Measurements from ENCODE around the gene ZSCAN2. TPM values are rescaled to one million over a fixed set of nuclear protein-coding genes. Genes with fewer than 3 reads are reported as not detected.

ZSCAN2 gene
- total and polyA plus RNA-seq, 2 of the 4 experiments (the other 2 are of a cell fraction), result 10.4 to 18.3 TPM

DNA sequence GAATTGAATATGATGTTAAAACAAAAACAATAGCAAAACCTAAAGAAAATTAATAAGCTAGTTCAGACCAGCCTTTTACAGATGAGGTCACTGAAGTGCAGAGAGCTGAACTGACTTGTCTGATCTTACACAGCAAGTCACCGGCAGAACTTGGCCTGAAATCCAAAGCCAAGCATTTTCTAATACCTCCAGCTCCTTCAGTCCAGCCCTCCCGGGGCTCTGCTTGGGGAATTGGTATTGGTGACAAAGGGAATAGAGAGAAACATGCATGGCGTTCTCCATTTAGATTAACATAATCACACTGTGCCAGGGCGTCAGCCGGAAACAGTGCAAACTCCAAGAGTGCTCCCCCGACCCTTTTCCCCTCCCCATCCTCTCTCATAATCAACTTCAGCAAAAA lies 14.1 kb upstream of the ZSCAN2 start:
- no peak overlapping the region for H2BK5ac ChIP-seq (ENCODE audit: low read depth, low read length, poor library complexity, severe bottlenecking)
- intact Hi-C loops (cut with micrococcal nuclease) (loop anchor here (5.0 to 10.0 kb wide), 4 partner anchors 48 to 698 kb away; partner anchors contain the start of gene NMB), dilution Hi-C loops (cut with HindIII; ENCODE audit: low sequenced_read_pairs, unreplicated experiment) (no loop called here), in situ Hi-C loops (cut with MboI; ENCODE audit: low sequenced_read_pairs) (loop anchor here (5.0 kb wide), 1 partner anchor 341 kb away; no protein-coding TSS in a partner anchor)
- H2BK20ac ChIP-seq (ENCODE audit: low read depth, low read length), result no peak overlapping the region
- H2BK15ac ChIP-seq (ENCODE audit: low read depth, low read length), result no peak overlapping the region
- peaks cover 2% of the 10 kb centered on the region for H3K27me3 ChIP-seq (ENCODE audit: control insufficient read depth, insufficient read depth, low read length)
- H3K4me3 ChIP-seq (ENCODE audit: insufficient read depth, low read depth, low read length), result no peak overlapping the region
- no peak overlapping the region for H4K5ac ChIP-seq (ENCODE audit: low read depth, low read length)
- H3K14ac ChIP-seq (replicated peaks; ENCODE audit: low read depth, low read length), result no peak overlapping the region
- no peaks in the 10 kb centered on the region for H3K36me3 ChIP-seq (ENCODE audit: control insufficient read depth, insufficient read depth, low read length)
- TF ChIP-seq RFX5 (IDR thresholded peaks at IDR 0.05; ENCODE audit: low read depth, low read length), result no peak
- no peak for TF ChIP-seq FOS (IDR thresholded peaks at IDR 0.05; ENCODE audit: low read depth, low read length)
- no peak for TF ChIP-seq RCOR1 (IDR thresholded peaks at IDR 0.05; ENCODE audit: insufficient replicate concordance, low read length)
- TF ChIP-seq, protein P1, sequence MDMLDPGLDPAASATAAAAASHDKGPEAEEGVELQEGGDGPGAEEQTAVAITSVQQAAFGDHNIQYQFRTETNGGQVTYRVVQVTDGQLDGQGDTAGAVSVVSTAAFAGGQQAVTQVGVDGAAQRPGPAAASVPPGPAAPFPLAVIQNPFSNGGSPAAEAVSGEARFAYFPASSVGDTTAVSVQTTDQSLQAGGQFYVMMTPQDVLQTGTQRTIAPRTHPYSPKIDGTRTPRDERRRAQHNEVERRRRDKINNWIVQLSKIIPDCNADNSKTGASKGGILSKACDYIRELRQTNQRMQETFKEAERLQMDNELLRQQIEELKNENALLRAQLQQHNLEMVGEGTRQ (IDR thresholded peaks at IDR 0.05; ENCODE audit: low read depth, low read length), result no peak
- no peak for TF ChIP-seq NFE2L2 (IDR thresholded peaks at IDR 0.05; ENCODE audit: low read depth, low read length)
- TF ChIP-seq, protein P2, sequence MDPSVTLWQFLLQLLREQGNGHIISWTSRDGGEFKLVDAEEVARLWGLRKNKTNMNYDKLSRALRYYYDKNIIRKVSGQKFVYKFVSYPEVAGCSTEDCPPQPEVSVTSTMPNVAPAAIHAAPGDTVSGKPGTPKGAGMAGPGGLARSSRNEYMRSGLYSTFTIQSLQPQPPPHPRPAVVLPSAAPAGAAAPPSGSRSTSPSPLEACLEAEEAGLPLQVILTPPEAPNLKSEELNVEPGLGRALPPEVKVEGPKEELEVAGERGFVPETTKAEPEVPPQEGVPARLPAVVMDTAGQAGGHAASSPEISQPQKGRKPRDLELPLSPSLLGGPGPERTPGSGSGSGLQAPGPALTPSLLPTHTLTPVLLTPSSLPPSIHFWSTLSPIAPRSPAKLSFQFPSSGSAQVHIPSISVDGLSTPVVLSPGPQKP (IDR thresholded peaks at IDR 0.05; ENCODE audit: borderline replicate concordance, low read depth, low read length), result no peak
- no peak for TF ChIP-seq SMC3 (IDR thresholded peaks at IDR 0.05; ENCODE audit: low read depth, low read length)
- no peak for TF ChIP-seq CEBPB (IDR thresholded peaks at IDR 0.05; ENCODE audit: low read depth, low read length)
- no peak for TF ChIP-seq RAD21 (IDR thresholded peaks at IDR 0.05; ENCODE audit: low read length)
- TF ChIP-seq BHLHE40 (IDR thresholded peaks at IDR 0.05; ENCODE audit: low read depth, low read length), result no peak
- TF ChIP-seq MAZ (IDR thresholded peaks at IDR 0.05; ENCODE audit: borderline replicate concordance, low read depth, low read length), result no peak
- no peak for TF ChIP-seq POLR2A (IDR thresholded peaks at IDR 0.05; ENCODE audit: low read depth, low read length)
- TF ChIP-seq CHD1 (IDR thresholded peaks at IDR 0.05; ENCODE audit: low read depth, low read length), result no peak
- TF ChIP-seq MXI1 (IDR thresholded peaks at IDR 0.05; ENCODE audit: borderline replicate concordance, low read depth, low read length), result no peak
- no peak for TF ChIP-seq MAFK (IDR thresholded peaks at IDR 0.05; ENCODE audit: low read depth, low read length)
- TF ChIP-seq, protein P3, sequence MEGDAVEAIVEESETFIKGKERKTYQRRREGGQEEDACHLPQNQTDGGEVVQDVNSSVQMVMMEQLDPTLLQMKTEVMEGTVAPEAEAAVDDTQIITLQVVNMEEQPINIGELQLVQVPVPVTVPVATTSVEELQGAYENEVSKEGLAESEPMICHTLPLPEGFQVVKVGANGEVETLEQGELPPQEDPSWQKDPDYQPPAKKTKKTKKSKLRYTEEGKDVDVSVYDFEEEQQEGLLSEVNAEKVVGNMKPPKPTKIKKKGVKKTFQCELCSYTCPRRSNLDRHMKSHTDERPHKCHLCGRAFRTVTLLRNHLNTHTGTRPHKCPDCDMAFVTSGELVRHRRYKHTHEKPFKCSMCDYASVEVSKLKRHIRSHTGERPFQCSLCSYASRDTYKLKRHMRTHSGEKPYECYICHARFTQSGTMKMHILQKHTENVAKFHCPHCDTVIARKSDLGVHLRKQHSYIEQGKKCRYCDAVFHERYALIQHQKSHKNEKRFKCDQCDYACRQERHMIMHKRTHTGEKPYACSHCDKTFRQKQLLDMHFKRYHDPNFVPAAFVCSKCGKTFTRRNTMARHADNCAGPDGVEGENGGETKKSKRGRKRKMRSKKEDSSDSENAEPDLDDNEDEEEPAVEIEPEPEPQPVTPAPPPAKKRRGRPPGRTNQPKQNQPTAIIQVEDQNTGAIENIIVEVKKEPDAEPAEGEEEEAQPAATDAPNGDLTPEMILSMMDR (conservative IDR thresholded peaks at IDR 0.05; ENCODE audit: low read depth, low read length), result no peak
- no peak overlapping the region for H2BK120ac ChIP-seq (ENCODE audit: low read depth, low read length)
- H3K18ac ChIP-seq (ENCODE audit: low read depth, low read length), result no peak overlapping the region
- no TSS peak for BruUV-seq (replicated peaks)
- H3K56ac ChIP-seq (ENCODE audit: extremely low read depth, insufficient read depth, low read length), result no peak overlapping the region
- ChIA-PET CTCF (interaction anchor here (0.6 kb wide), 1 partner anchor 190 kb away, joined by 3 read pairs; no protein-coding TSS in a partner anchor), POLR2A (ENCODE audit: unreplicated experiment) (no interaction called here)
- H2AK9ac ChIP-seq (replicated peaks; ENCODE audit: low read depth, low read length, poor library complexity), result no peak overlapping the region
- no peak overlapping the region for H3K9ac ChIP-seq (ENCODE audit: low read depth, low read length)
- no peak overlapping the region for H3K4me2 ChIP-seq (ENCODE audit: low read depth, low read length)
- no CpG with 5 or more reads among the region's 6 CpGs for WGBS, 2 experiments (ENCODE audit: extremely low coverage in 2 of 2, insufficient read length in 1 of 2)
- no peaks in the 10 kb centered on the region for H3K9me1 ChIP-seq (ENCODE audit: insufficient read depth, low read length)
- H4K8ac ChIP-seq (ENCODE audit: low read depth in 2 of 2, low read length in 2 of 2), result no peak overlapping the region
- ATAC-seq (ENCODE audit: low read depth) (no peak), DNase-seq (peak; percentile 36)
- H3K4me1 ChIP-seq (ENCODE audit: control insufficient read depth, insufficient read depth, low read length), result no peaks in the 10 kb centered on the region
- H2AFZ ChIP-seq (replicated peaks; ENCODE audit: low read length, poor library complexity), result no peak overlapping the region
- no peaks in the 10 kb centered on the region; the same call in 1 of the 2 replicates for H3K9me3 ChIP-seq (ENCODE audit: control insufficient read depth, insufficient read depth, low read length)
- no peaks in the 10 kb centered on the region for H3K79me1 ChIP-seq (ENCODE audit: low read depth in 1 of 2, low read length in 2 of 2)
- H4K20me1 ChIP-seq (ENCODE audit: insufficient read depth, low read length), result no peaks in the 10 kb centered on the region
- H3K27ac ChIP-seq (ENCODE audit: insufficient read depth, low read length), result no peak overlapping the region
- no peak overlapping the region for H3K4ac ChIP-seq (ENCODE audit: low read depth, low read length)
- no peak overlapping the region for H4K91ac ChIP-seq (ENCODE audit: insufficient read depth, low read depth, low read length)
- no peak overlapping the region for H3K23ac ChIP-seq (ENCODE audit: low read depth, low read length)
- no peak overlapping the region for H2AK5ac ChIP-seq (ENCODE audit: low read depth, low read length)

Data from IMR-90 (cell line).